Cardiac muscle cell (in vitro differentiated cells and primary cell): Measurements from ENCODE around the gene CPNE9. TPM values are rescaled to one million over a fixed set of nuclear protein-coding genes. Genes with fewer than 3 reads are reported as not detected.

Experiments
- DNase-seq, 2 donors: peaks; one replicate each; pipeline versions ENCODE4 v3.0.0 to v3.0.0-alpha.2; 2010 to 2017; ENCODE audit warnings: low read depth in 1 of 2, low spot score in 1 of 2
- H3K27ac ChIP-seq: fragments of 200-600 bp; sonication (generic); 2 replicates; pipeline ENCODE4 v1.5.1; 2016
- H3K27me3 ChIP-seq: fragments of 200-600 bp; sonication (generic); 2 replicates; pipeline ENCODE4 v1.6.0; 2016; ENCODE audit warnings: control low read depth
- H3K36me3 ChIP-seq: fragments of 200-600 bp; sonication (generic); 2 replicates; pipeline ENCODE4 v1.5.1; 2016; ENCODE audit warnings: control low read depth
- H3K4me1 ChIP-seq: fragments of 200-600 bp; sonication (generic); 2 replicates; pipeline ENCODE4 v1.8.1; 2017; ENCODE audit warnings: low read depth, mild to moderate bottlenecking, mixed run types
- H3K4me3 ChIP-seq: fragments of 200-600 bp; sonication (generic); 2 replicates; pipeline ENCODE4 v1.5.1; 2016; ENCODE audit warnings: mild to moderate bottlenecking
- H3K9me3 ChIP-seq: fragments of 200-600 bp; sonication (generic); 2 replicates; pipeline ENCODE4 v1.5.1; 2017; ENCODE audit warnings: low read depth, mild to moderate bottlenecking, control low read depth
- CTCF ChIP-seq: IDR thresholded peaks from 2 replicates; pipeline ENCODE4 v1.5.1; 2012; ENCODE audit warnings: low read depth, mild to moderate bottlenecking, low read length
- polyA plus RNA-seq: library from polyadenylated mRNA; unstranded; fragments of >200 nt; fragmentation: Nextera tagmentation; extraction: Ambion mirVana; gene quantifications from 2 replicates; pipeline ENCODE4 v1.2.1, GENCODE V29; 2016
- total RNA-seq: library from RNA; depleted of rRNA; stranded (reverse); fragments of >200 nt; gene quantifications from 2 replicates; pipeline ENCODE4 v1.2.3, GENCODE V29; 2016

The CPNE9 gene
- total and polyA plus RNA-seq, 2 experiments from 2014 or later: 0.06 TPM; not detected in 1

DNA sequence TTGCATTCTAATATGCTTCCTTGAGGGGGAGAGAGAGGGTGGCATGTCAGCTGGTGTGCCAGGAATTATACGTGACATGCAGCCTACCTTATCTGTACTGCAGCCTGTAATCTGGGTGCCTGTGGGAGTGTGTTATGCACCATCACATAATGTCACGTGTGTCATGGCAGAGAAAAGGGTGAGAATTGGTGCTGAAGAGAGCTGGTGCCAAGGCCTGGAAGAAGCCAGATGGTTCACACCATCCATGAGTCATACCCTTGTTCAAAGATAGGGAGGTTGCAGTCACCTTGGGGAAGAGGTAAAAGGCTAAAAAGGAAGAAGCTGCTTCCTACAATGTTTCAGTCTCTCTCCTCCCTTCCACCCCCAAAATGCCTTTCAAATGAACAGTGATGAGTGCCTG, 33.2 kb downstream of the CPNE9 start:
- Histone ChIP-seq H3K27me3 (no peaks in the 10 kb centered on the region), H3K4me1 (peaks cover 11% of the 10 kb centered on the region), H3K27ac (no peak overlapping the region), H3K9me3 (no peaks in the 10 kb centered on the region), H3K4me3 (no peak overlapping the region), H3K36me3 (peaks cover 44% of the 10 kb centered on the region)
- no peak for TF ChIP-seq CTCF
- no peak for DNase-seq

DNA sequence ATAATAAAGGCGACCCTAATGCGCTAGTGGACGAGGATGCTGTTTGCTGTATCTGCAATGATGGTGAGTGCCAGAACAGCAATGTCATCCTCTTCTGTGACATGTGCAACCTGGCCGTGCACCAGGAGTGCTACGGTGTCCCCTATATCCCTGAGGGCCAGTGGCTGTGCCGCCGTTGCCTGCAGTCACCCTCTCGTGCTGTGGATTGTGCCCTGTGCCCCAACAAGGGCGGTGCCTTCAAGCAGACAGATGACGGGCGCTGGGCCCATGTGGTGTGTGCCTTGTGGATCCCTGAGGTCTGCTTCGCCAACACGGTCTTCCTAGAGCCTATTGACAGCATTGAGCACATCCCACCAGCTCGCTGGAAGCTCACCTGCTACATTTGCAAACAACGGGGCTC, 35.5 kb downstream of the CPNE9 start:
- no peak overlapping the region for H3K27ac ChIP-seq
- no peaks in the 10 kb centered on the region for H3K9me3 ChIP-seq
- no peaks in the 10 kb centered on the region for H3K4me1 ChIP-seq
- no peaks in the 10 kb centered on the region for H3K27me3 ChIP-seq
- no peak for DNase-seq
- no peak overlapping the region for H3K4me3 ChIP-seq
- no peak for TF ChIP-seq CTCF
- H3K36me3 ChIP-seq: peaks cover 66% of the 10 kb centered on the region

GRCh38 chr3:9742560-9742959, 38.9 kb downstream of the CPNE9 start:
- Histone ChIP-seq H3K36me3 (peaks cover 75% of the 10 kb centered on the region), H3K4me3 (no peak overlapping the region), H3K4me1 (no peaks in the 10 kb centered on the region), H3K27ac (no peak overlapping the region), H3K9me3 (no peaks in the 10 kb centered on the region), H3K27me3 (no peaks in the 10 kb centered on the region)
- TF ChIP-seq CTCF: no peak
- DNase-seq: no peak

DNA sequence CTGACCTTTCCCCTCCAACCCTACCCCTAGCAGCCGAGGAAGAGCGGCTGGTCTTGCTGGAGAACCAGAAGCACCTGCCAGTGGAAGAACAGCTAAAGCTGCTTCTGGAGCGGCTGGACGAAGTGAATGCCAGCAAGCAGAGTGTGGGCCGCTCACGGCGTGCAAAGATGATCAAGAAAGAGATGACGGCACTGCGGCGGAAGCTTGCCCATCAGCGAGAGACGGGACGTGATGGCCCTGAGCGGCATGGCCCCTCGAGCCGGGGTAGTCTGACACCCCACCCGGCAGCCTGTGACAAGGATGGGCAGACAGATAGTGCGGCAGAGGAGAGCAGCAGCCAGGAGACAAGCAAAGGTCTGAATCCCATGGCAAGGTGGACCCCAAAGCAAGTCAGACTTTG, 39.9 kb downstream of the CPNE9 start:
- Histone ChIP-seq H3K27me3 (no peaks in the 10 kb centered on the region), H3K9me3 (no peaks in the 10 kb centered on the region), H3K4me3 (no peak overlapping the region), H3K27ac (no peak overlapping the region), H3K4me1 (no peaks in the 10 kb centered on the region), H3K36me3 (peaks cover 73% of the 10 kb centered on the region)
- DNase-seq: no peak
- no peak for TF ChIP-seq CTCF

DNA sequence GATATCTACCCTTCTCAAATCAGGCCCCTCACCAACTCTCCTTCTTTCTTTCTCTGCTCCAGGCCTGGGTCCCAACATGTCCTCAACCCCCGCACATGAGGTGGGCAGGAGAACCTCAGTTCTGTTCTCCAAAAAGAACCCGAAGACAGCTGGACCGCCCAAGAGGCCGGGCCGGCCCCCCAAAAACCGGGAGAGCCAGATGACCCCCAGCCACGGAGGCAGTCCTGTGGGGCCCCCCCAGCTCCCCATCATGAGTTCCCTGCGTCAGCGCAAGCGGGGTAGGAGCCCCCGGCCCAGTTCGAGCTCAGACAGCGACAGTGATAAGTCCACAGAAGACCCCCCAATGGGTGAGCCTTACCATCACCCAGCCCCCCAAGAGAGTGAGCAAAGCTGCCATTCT, 40.5 kb downstream of the CPNE9 start:
- Histone ChIP-seq H3K9me3 (no peaks in the 10 kb centered on the region), H3K27me3 (no peaks in the 10 kb centered on the region), H3K36me3 (peaks cover 71% of the 10 kb centered on the region), H3K4me3 (no peak overlapping the region), H3K4me1 (no peaks in the 10 kb centered on the region), H3K27ac (no peak overlapping the region)
- TF ChIP-seq CTCF: no peak
- DNase-seq: no peak

DNA sequence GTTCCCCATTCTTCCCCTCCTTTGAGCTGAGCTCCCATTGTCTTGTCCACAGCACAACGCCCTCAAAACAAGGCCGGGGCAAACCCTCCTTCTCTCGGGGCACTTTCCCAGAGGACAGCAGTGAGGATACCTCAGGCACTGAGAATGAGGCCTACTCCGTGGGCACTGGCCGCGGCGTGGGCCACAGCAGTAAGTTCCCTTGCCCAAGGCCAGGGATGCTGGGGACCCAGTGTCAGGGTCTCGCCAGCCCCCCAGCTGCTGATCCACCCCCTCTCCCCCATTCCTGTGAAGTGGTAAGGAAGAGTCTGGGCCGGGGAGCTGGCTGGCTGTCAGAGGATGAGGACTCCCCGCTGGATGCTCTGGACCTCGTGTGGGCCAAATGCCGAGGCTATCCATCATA, 41.9 kb downstream of the CPNE9 start:
- Histone ChIP-seq H3K4me3 (no peak overlapping the region), H3K27me3 (no peaks in the 10 kb centered on the region), H3K36me3 (peaks cover 58% of the 10 kb centered on the region), H3K4me1 (peaks cover 1% of the 10 kb centered on the region), H3K27ac (no peak overlapping the region), H3K9me3 (no peaks in the 10 kb centered on the region)
- TF ChIP-seq CTCF: no peak
- DNase-seq: no peak
